Upper lobe of right lung (tissue), 1 donor: Measurements from ENCODE around the gene HSPA9. TPM values are rescaled to one million over a fixed set of nuclear protein-coding genes. Genes with fewer than 3 reads are reported as not detected.

Source experiments
- ATAC-seq: fragments of 200-7000 bp; cut with Tn5 transposase; one replicate; pipeline ENCODE4 v1.9.1; 2020; ENCODE audit warnings: mild to moderate bottlenecking, moderate library complexity
- DNase-seq: peaks from one replicate; pipeline ENCODE4 v3.0.0-alpha.2; 2020
- H3K27ac ChIP-seq: fragments of 200-600 bp; one replicate; pipeline ENCODE4 v1.8.0; 2022
- H3K27me3 ChIP-seq: fragments of 200-600 bp; one replicate; pipeline ENCODE4 v1.8.0; 2022; ENCODE audit warnings: mild to moderate bottlenecking
- H3K36me3 ChIP-seq: fragments of 200-600 bp; one replicate; pipeline ENCODE4 v1.8.0; 2022
- H3K4me1 ChIP-seq: fragments of 200-600 bp; one replicate; pipeline ENCODE4 v1.8.0; 2022
- H3K4me3 ChIP-seq: fragments of 200-600 bp; one replicate; pipeline ENCODE4 v1.8.0; 2022; ENCODE audit warnings: mild to moderate bottlenecking
- H3K9me3 ChIP-seq: fragments of 200-600 bp; one replicate; pipeline ENCODE4 v1.8.0; 2022
- CTCF ChIP-seq: fragments of 200-600 bp; IDR thresholded peaks from one replicate; pipeline ENCODE4 v1.8.0; 2022; ENCODE audit warnings: antibody characterized with exemption
- intact Hi-C: fragments of 100-400 bp; cut with DNase I; formaldehyde crosslinking; loops from one replicate; pipeline ENCODE4 v1.11.0; 2022
- total RNA-seq: library from RNA; stranded (reverse); fragmentation: NEBNext Ultra II Directional; extraction: Animal tissue kit (Norgen Biotek cat#: 25700); gene quantifications from one replicate; pipeline ENCODE4 v1.2.1, GENCODE V29; 2021
- donor health status: DM: no; HTN: yes; CAD: no; lungs with severe emphysema.

HSPA9 gene
- total RNA-seq, 1 donor from 2014 or later: 164 TPM

DNA sequence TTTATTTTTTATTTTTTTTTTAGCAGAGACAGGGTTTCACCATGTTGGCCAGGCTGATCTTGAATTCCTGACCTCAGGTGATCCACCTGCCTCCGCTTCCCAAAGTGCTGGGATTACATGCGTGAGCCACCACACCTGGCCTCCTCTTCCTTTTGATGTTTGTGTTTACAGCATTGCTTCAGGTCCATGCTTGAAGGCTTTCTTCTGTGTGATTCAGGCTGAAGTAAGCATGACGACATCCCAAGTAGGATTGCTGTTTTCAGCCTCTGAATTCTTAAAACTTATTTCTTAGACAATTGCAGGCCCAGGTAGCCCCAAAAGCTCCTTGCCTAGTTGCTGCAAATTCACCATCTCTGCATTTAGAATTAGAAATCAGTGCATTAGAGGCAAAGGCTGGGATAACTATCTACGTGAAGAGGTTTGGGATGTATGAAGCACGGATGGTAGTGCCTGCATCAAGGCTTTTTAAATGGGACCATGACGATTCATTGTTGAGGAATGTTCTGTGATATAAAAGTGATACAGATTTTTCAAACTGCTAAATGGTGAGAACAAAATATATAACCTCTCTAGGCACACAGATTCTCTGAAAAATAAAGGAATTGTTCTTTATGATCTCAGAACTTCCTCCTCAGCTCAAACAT, 29.2 kb downstream of the HSPA9 start:
- Histone ChIP-seq H3K4me1 (peaks cover 44% of the 10 kb centered on the region), H3K27ac (no peak overlapping the region), H3K4me3 (no peak overlapping the region), H3K36me3 (no peaks in the 10 kb centered on the region), H3K9me3 (no peaks in the 10 kb centered on the region), H3K27me3 (no peaks in the 10 kb centered on the region)
- no peak for TF ChIP-seq CTCF
- no peak for DNase-seq
- no peak for ATAC-seq
- intact Hi-C loops: no loop called here

DNA sequence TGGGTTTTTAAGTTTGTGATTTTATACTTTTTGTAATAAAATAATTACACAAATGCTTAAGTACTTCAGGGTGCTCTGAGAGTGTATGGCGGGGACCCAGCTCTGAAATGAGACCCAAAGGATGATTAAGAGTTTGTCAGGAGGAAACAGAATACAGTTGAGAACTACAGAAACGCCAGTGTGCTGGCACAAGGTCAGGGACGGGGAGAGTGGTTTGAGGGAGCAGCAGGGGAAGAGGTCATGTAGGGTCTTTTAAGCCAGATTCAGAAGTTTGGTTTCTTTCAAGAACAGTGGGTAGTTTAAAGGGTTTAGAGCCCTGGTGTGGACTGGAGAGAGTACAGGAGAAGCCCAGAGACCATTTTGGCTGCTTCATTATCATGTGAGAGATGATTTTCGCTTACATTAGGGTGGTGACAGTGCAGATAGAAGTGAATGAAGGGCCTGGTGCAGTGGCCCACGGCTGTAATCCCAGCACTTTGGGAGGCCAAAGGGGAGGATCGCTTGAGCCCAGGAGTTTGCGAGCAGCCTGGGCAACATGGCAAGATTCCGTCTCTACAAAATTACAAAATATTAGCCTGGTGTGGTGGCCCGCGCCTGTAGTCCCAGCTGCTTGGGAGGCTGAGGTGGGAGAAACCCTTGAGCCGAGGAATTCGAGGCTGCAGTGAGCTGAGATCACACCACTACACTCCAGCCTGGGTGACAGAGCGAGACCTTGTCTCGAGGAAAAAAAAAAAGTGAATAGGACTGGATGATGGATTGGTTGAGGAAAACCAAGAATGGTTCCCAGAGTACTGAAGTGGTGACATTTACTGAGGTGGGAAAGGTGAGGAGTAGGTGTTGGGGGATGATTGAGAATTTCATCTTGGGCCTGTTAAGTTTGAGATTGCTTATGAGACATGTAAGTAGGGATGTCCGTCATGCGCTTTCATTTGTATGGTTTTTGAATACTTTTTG, 30.7 kb downstream of the HSPA9 start:
- Histone ChIP-seq H3K9me3 (no peaks in the 10 kb centered on the region), H3K4me3 (peak overlapping the region; percentile 99), H3K36me3 (peaks cover 6% of the 10 kb centered on the region), H3K27me3 (no peaks in the 10 kb centered on the region), H3K4me1 (peaks cover 60% of the 10 kb centered on the region), H3K27ac (peak overlapping the region; percentile 98)
- DNase-seq (no peak), ATAC-seq (no peak)
- TF ChIP-seq CTCF: no peak
- intact Hi-C loops: no loop called here

DNA sequence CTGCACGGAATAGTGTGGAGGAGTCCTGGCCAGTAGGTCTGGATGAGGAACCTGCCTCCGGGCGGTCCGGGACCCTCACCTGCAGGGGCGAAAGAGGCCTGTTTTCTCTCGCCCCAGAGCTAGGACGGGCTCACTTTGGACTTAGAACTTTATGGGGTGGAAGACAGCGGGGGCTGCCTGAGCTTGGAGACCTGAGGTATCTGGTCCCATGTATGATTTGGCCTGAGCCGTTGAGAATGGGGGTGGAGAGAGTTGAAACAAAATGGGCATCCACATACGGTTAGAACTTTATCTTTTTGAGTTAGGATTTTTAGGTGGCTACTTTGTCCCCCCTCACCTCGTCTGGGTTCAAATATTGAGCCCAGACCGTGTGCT, 31.5 kb downstream of the HSPA9 start:
- H3K4me1 ChIP-seq: peaks cover 67% of the 10 kb centered on the region
- H3K4me3 ChIP-seq: peak overlapping the region; percentile 99
- peaks cover 6% of the 10 kb centered on the region for H3K36me3 ChIP-seq
- H3K9me3 ChIP-seq: no peaks in the 10 kb centered on the region
- H3K27me3 ChIP-seq: no peaks in the 10 kb centered on the region
- intact Hi-C loops: no loop called here
- ATAC-seq (peak; percentile 64), DNase-seq (no peak)
- no peak for TF ChIP-seq CTCF
- peak overlapping the region; percentile 98 for H3K27ac ChIP-seq

DNA sequence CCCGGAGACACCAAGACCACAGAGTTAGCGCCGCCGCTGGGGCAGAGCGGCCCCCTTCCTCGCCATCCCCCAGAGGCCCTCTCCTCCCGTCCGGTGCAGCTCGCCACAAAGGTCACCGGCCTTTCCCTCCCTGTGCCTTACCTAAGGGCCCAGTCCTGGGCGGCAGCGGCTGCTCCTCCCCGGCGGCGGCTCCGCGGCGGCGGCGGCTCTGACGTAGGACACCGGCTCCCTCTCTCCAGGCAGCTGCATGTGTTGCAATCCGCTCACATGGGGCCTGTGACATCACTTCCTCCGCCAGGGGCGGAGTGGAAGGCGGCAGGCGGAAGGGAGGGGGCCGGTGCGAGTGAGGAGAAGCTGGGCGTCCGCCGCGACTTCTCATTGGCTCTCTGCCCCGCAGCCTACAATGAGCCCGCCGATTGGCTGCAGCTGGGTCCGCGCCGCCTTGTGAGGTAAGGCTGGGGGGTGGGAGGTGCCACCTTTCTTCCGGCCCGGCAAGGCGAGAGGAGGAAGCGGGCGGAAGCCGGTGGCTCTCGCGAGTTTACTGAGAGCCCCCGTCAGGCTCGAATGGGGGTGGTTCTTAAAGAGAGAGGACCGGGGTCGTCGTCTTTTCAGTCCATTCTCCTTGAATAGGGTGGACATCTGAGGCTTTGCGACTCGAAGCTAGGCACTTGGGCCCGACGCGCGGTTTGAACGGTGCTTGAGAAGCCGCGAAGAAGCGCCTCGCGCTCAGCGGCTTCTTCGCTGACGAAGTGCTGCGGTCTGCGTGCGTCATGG, 32.1 kb downstream of the HSPA9 start, which contains the start of gene ETF1:
Gene ETF1 (minus strand): TSS at position 281 of the 774 bp plus-strand sequence. CDS start 318 bp downstream, outside the sequence.
- peaks cover 6% of the 10 kb centered on the region for H3K36me3 ChIP-seq
- intact Hi-C loops: no loop called here
- no peak for TF ChIP-seq CTCF
- DNase-seq (peak; percentile 100), ATAC-seq (peak; percentile 98)
- peak within 1 kb of the TSS; percentile 99 for H3K4me3 ChIP-seq
- no peaks in the 10 kb centered on the region for H3K9me3 ChIP-seq
- H3K27ac ChIP-seq: peak within 1 kb of the TSS; percentile 98
- no peaks in the 10 kb centered on the region for H3K27me3 ChIP-seq
- peaks cover 73% of the 10 kb centered on the region for H3K4me1 ChIP-seq

DNA sequence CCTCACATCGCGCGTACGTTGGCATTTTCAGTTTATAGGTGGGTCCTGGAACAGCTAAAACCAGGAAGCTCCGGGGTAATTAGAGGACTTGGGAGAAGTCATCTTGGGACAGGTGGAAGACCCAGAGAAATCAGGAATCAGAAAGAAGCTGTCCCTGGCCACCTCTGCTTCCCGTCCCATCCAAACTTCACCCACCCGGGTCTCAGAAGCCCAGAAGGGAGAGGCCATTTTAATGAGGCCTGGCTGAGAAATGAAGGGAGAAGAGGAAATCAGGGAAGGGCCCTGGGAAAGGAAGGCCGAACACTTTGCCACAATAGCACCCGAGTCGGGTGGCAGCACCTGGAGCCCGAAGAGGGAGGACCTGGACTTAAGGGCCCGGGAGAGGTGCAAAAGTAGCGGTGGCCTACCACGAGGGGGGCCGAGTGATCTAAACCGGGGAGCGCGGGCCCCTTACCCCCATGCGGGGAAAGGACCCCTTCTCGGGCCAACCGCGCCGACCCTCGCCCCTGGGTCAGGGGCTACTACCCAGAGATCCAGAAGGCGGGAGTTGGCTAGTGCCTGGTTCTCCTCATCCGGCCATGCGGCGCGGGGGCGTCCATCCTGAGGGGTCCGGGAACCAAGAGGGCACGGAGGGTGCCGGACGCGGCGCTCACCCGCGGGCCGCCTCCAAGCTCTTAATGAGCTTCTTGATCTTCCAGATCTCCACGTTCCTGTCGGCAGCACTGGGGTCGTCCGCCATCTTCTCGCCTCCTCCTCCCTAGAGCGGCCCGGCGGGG, 32.8 kb downstream of the HSPA9 start:
- Histone ChIP-seq H3K27ac (peak overlapping the region; percentile 98), H3K4me3 (peak overlapping the region; percentile 99), H3K27me3 (no peaks in the 10 kb centered on the region), H3K9me3 (no peaks in the 10 kb centered on the region), H3K4me1 (peaks cover 68% of the 10 kb centered on the region), H3K36me3 (peaks cover 6% of the 10 kb centered on the region)
- TF ChIP-seq CTCF: no peak
- ATAC-seq: no peak
- intact Hi-C loops: no loop called here
- no peak for DNase-seq
